ENCODE data around the gene P2RX3. TPM values are rescaled to one million over a fixed set of nuclear protein-coding genes. Genes with fewer than 3 reads are reported as not detected.

The P2RX3 gene
- total and polyA plus RNA-seq, 2 of the 8 experiments (the other 6 are each of a cell fraction or from before 2014, with no cell fraction given), result 0.45 to 0.47 TPM

GRCh38 chr11:57335023-57335342 lies 3.2 kb upstream of the P2RX3 start:
- no peak overlapping the region for H2AFZ ChIP-seq (ENCODE audit: low read length)
- H2AK5ac ChIP-seq (ENCODE audit: low read depth, low read length), result no peak overlapping the region
- DNase-seq (ENCODE audit: low read depth in 1 of 2, low spot score in 2 of 2), result no peak
- peaks cover 34 to 45% (median 40%) of the 10 kb centered on the region in 4 experiments for H3K36me3 ChIP-seq (ENCODE audit: control insufficient read depth in 2 of 4, insufficient read depth in 4 of 4, low read length in 3 of 4)
- 27% methylated on average over 7 of the region's 7 CpGs; no CpG with 5 or more reads in 1 of the 2 experiments for WGBS, 2 experiments (ENCODE audit: extremely low coverage in 1 of 2, insufficient coverage in 1 of 2, insufficient read length in 1 of 2, insufficient replicate concordance in 2 of 2, low coverage in 1 of 2, low lambda C conversion rate in 2 of 2, missing lambda C conversion rate in 1 of 2)
- H3K79me1 ChIP-seq (ENCODE audit: low read depth, low read length), result peaks cover 8% of the 10 kb centered on the region
- CTCF ChIA-PET (ENCODE audit: partially characterized antibody), result interaction anchor here (1.0 to 2.2 kb wide), 3 partner anchors 9 to 380 kb away, joined by 3 to 6 read pairs (median 4); partner anchors contain the start of gene TNKS1BP1
- peak overlapping the region; percentile 71 to 96 (median 81) for H3K4me3 ChIP-seq (ENCODE audit: extremely low read depth in 1 of 4, insufficient read depth in 2 of 4, low read depth in 3 of 4, low read length in 4 of 4)
- POLR2A ChIA-PET (ENCODE audit: partially characterized antibody), result interaction anchor here (1.0 to 45.7 kb wide), 10 partner anchors 10 to 311 kb away, joined by 3 to 1279 read pairs (median 3); partner anchors contain the start of gene TNKS1BP1
- peak overlapping the region; percentile 63; the same call in 1 of the 2 replicates for H3K18ac ChIP-seq (ENCODE audit: extremely low read depth, low read length)
- peaks cover 12 to 29% of the 10 kb centered on the region in 2 experiments for H3K79me2 ChIP-seq (ENCODE audit: control insufficient read depth in 1 of 2, insufficient read depth in 2 of 2, low read length in 2 of 2)
- peaks cover 4% of the 10 kb centered on the region for H3K23me2 ChIP-seq (ENCODE audit: low read depth, low read length)
- H3K27me3 ChIP-seq (replicated peaks in 1 of 4; ENCODE audit: control insufficient read depth in 3 of 4, extremely low read depth in 1 of 4, insufficient read depth in 3 of 4, low read length in 3 of 4), result peaks cover 0 to 5% (median 2%) of the 10 kb centered on the region in 4 experiments; a peak in 2 of 7 replicates
- no peak overlapping the region for H4K5ac ChIP-seq (ENCODE audit: insufficient read length, low read depth, low read length)
- no peak overlapping the region for H2BK15ac ChIP-seq (ENCODE audit: low read length)
- H3K4me1 ChIP-seq (replicated peaks in 1 of 4; ENCODE audit: control insufficient read depth in 3 of 4, insufficient read depth in 4 of 4, low read length in 3 of 4), result peaks cover 3 to 8% (median 5%) of the 10 kb centered on the region in 4 experiments; a peak in 6 of 7 replicates
- H2BK12ac ChIP-seq (ENCODE audit: low read depth, low read length), result no peak overlapping the region
- H3K14ac ChIP-seq (ENCODE audit: insufficient read length), result no peak overlapping the region
- H3K4me2 ChIP-seq (ENCODE audit: insufficient read depth in 1 of 2, low read depth in 2 of 2, low read length in 2 of 2), result peak overlapping the region; percentile 80 to 94
- H3K23ac ChIP-seq (ENCODE audit: insufficient read length), result no peak overlapping the region
- no peak for FAIRE-seq
- H3K9me3 ChIP-seq (ENCODE audit: insufficient read depth in 2 of 2, low read depth in 1 of 2, low read length in 1 of 2), result no peaks in the 10 kb centered on the region
- H3K4ac ChIP-seq (replicated peaks; ENCODE audit: insufficient read length, low read depth, low read length), result no peak overlapping the region
- peak; percentile 37 for TF ChIP-seq SAP30 (IDR thresholded peaks at IDR 0.05; ENCODE audit: insufficient read depth, insufficient replicate concordance, low read length)
- no peak for TF ChIP-seq PHF8 (conservative IDR thresholded peaks at IDR 0.05; ENCODE audit: low read depth, low read length)
- H4K8ac ChIP-seq (ENCODE audit: extremely low read depth, insufficient read depth, low read length), result no peak overlapping the region
- H3K9ac ChIP-seq (replicated peaks in 1 of 4; ENCODE audit: extremely low read depth in 1 of 4, low read depth in 3 of 4, low read length in 3 of 4), result peak overlapping the region; percentile 66 to 93 (median 69)
- H3K56ac ChIP-seq (replicated peaks; ENCODE audit: insufficient read length, low read depth, low read length), result peak overlapping the region; percentile 35
- H3K27ac ChIP-seq (ENCODE audit: low read depth, low read length), result peak overlapping the region; percentile 9; the same call in 1 of the 2 replicates
- H4K20me1 ChIP-seq (replicated peaks in 1 of 2; ENCODE audit: control insufficient read depth in 1 of 2, insufficient read depth in 2 of 2, low read length in 2 of 2), result peaks cover 2 to 7% of the 10 kb centered on the region in 2 experiments
- H4K91ac ChIP-seq (replicated peaks; ENCODE audit: insufficient read length, low read length), result no peak overlapping the region
- H2BK120ac ChIP-seq (replicated peaks; ENCODE audit: low read depth, low read length), result no peak overlapping the region
- no peak overlapping the region for H2BK20ac ChIP-seq (ENCODE audit: low read length)
- H2BK5ac ChIP-seq (ENCODE audit: low read depth, low read length), result peak overlapping the region; percentile 66; the same call in 1 of the 2 replicates

Data from H1 (cell line).